DMS114 treated with DMSO at 0.1 percent for 48 hours (cell line): Measurements from ENCODE around the gene FAM98C.

Source experiments
- DNase-seq: peaks from one replicate; lab custom pipeline; 2025; ENCODE audit not compliant: unreplicated experiment; lab: John Stamatoyannopoulos, UW

The FAM98C gene

GRCh38 chr19:38377052-38377451 lies 25.8 kb upstream of the FAM98C start:
- DNase-seq = no peak

- no peak for DNase-seq
Observed at GRCh38 chr19:38378866-38379265, 24.0 kb upstream of the FAM98C start.

GRCh38 chr19:38381138-38381537 lies 21.8 kb upstream of the FAM98C start:
- no peak for DNase-seq

GRCh38 chr19:38383184-38383583 lies 19.7 kb upstream of the FAM98C start:
- DNase-seq = no peak

- no peak for DNase-seq
Observed at GRCh38 chr19:38383743-38384142, 19.1 kb upstream of the FAM98C start.

GRCh38 chr19:38384209-38385027 lies 18.5 kb upstream of the FAM98C start:
- no peak for DNase-seq

- no peak for DNase-seq
Observed at GRCh38 chr19:38385057-38385803, 17.7 kb upstream of the FAM98C start.

- no peak for DNase-seq
Observed at GRCh38 chr19:38385804-38386257, 17.1 kb upstream of the FAM98C start.

GRCh38 chr19:38386300-38386970 lies 16.5 kb upstream of the FAM98C start:
- DNase-seq = no peak

GRCh38 chr19:38386971-38387549 lies 15.8 kb upstream of the FAM98C start:
- DNase-seq = no peak

- DNase-seq = peak; percentile 89
Observed at GRCh38 chr19:38387550-38388348, 15.1 kb upstream of the FAM98C start, which contains the start of gene GGN. Gene GGN (minus strand): TSS chr19:38388034. CDS start chr19:38387261, 773 bp downstream.

- no peak for DNase-seq
Observed at GRCh38 chr19:38388349-38389100, 14.4 kb upstream of the FAM98C start, which contains the start of gene SPRED3. Gene SPRED3 (plus strand): TSS chr19:38388697. CDS start chr19:38390303, 1,606 bp downstream.

- no peak for DNase-seq
Observed at GRCh38 chr19:38389101-38389925, 13.6 kb upstream of the FAM98C start.

- no peak for DNase-seq
Observed at GRCh38 chr19:38389957-38390924, 12.7 kb upstream of the FAM98C start.

GRCh38 chr19:38391911-38392464 lies 10.9 kb upstream of the FAM98C start:
- DNase-seq = no peak

GRCh38 chr19:38392707-38393308 lies 10.1 kb upstream of the FAM98C start:
- no peak for DNase-seq

GRCh38 chr19:38394488-38394887 lies 8.4 kb upstream of the FAM98C start:
- no peak for DNase-seq
